H1 (cell line): ENCODE measurements around the gene SLC6A3.

Experiments
- CHD2 ChIP-seq: IDR thresholded peaks from 2 replicates; pipeline ENCODE4 v1.6.1; 2012; ENCODE audit warnings: low read length, improper control_type of control experiment
- EZH2 ChIP-seq: fragments of 200-600 bp; sonication (generic); IDR thresholded peaks from 2 replicates; pipeline ENCODE4 v1.7.1; 2012; ENCODE audit warnings: low read depth, mild to moderate bottlenecking, moderate library complexity, low read length, inconsistent platforms; ENCODE audit not compliant: severe bottlenecking
- GTF2F1 ChIP-seq: IDR thresholded peaks from 2 replicates; pipeline ENCODE4 v1.6.1; 2012; ENCODE audit warnings: low read depth, low read length, improper control_type of control experiment, borderline replicate concordance
- POLR2A ChIP-seq, 2 experiments: IDR thresholded peaks; 1 replicate in 1 of 2; 2 replicates in 1 of 2; pipeline ENCODE4 v1.6.1; 2011; ENCODE audit warnings: low read depth in 2 of 2, low read length in 2 of 2, mild to moderate bottlenecking in 2 of 2; ENCODE audit errors: control extremely low read depth in 1 of 2
- RAD21 ChIP-seq, 2 experiments: IDR thresholded peaks in 1 of 2; conservative IDR thresholded peaks in 1 of 2; 2 replicates each; pipeline ENCODE4 v1.6.1; 2011; ENCODE audit warnings: low read depth in 2 of 2, low read length in 2 of 2, improper control_type of control experiment in 1 of 2, inconsistent platforms in 1 of 2, mild to moderate bottlenecking in 1 of 2, moderate library complexity in 1 of 2
- TEAD4 ChIP-seq: IDR thresholded peaks from 2 replicates; pipeline ENCODE4 v1.6.1; 2012; ENCODE audit warnings: low read depth, low read length, inconsistent platforms, mixed read lengths
- YY1 ChIP-seq: IDR thresholded peaks from 2 replicates; pipeline ENCODE4 v1.6.1; 2011; ENCODE audit warnings: low read depth, mild to moderate bottlenecking, low read length
- TF ChIP-seq, protein P1 (sequence below), 3 experiments: IDR thresholded peaks; 1 replicate in 2 of 3; 2 replicates in 1 of 3; pipeline versions ENCODE4 v1.5.1 to v1.6.1; 2011; ENCODE audit warnings: low read length in 3 of 3, mild to moderate bottlenecking in 3 of 3, inconsistent platforms in 2 of 3, low read depth in 1 of 3, moderate library complexity in 1 of 3; ENCODE audit not compliant: insufficient read depth in 1 of 3; ENCODE audit errors: control extremely low read depth in 1 of 3
- TF ChIP-seq, protein P2 (sequence below): IDR thresholded peaks from 2 replicates; pipeline ENCODE4 v1.6.1; 2012; ENCODE audit warnings: low read length, inconsistent platforms

DNA sequence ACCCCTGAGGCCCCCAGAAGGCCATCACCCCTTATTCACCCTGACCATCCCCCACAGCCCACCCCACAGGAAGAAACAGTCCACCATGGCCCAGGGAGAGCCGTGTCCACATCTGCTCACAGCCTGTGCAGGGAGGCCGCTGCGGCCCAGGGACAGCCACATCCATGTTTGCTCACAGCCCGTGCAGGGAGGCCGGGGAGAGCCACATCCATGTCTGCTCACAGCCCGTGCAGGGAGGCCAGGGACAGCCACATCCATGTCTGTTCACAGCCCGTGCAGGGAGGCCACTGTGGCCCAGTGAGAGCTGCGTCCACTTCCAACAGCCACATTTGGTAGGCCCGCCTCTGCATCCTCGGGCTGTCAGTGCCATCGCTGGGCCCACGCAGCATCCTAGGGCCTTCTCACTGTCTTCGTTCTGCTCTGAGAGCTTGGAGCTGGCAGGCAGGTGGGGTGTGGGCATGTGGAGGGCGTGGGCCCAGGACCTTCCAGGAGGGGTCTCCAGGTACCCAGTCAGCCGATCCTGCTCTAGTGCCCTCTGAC, 40.4 kb upstream of the SLC6A3 start:
- no peak for TF ChIP-seq TEAD4
- no peak for TF ChIP-seq POLR2A (IDR thresholded peaks at IDR 0.05; ENCODE audit: control extremely low read depth in 1 of 2, low read depth in 2 of 2, low read length in 2 of 2)
- TF ChIP-seq EZH2: no peak
- no peak for TF ChIP-seq YY1
- no peak for TF ChIP-seq GTF2F1
- TF ChIP-seq, protein P1, sequence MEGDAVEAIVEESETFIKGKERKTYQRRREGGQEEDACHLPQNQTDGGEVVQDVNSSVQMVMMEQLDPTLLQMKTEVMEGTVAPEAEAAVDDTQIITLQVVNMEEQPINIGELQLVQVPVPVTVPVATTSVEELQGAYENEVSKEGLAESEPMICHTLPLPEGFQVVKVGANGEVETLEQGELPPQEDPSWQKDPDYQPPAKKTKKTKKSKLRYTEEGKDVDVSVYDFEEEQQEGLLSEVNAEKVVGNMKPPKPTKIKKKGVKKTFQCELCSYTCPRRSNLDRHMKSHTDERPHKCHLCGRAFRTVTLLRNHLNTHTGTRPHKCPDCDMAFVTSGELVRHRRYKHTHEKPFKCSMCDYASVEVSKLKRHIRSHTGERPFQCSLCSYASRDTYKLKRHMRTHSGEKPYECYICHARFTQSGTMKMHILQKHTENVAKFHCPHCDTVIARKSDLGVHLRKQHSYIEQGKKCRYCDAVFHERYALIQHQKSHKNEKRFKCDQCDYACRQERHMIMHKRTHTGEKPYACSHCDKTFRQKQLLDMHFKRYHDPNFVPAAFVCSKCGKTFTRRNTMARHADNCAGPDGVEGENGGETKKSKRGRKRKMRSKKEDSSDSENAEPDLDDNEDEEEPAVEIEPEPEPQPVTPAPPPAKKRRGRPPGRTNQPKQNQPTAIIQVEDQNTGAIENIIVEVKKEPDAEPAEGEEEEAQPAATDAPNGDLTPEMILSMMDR (IDR thresholded peaks at IDR 0.05; ENCODE audit: control extremely low read depth in 1 of 3, insufficient read depth in 1 of 3, low read depth in 1 of 3, low read length in 3 of 3): no peak
- no peak for TF ChIP-seq CHD2
- TF ChIP-seq RAD21 (IDR thresholded peaks at IDR 0.05 in 1 of 2, conservative IDR thresholded peaks at IDR 0.05 in 1 of 2; ENCODE audit: low read depth in 2 of 2, low read length in 2 of 2): no peak
- TF ChIP-seq, protein P2, sequence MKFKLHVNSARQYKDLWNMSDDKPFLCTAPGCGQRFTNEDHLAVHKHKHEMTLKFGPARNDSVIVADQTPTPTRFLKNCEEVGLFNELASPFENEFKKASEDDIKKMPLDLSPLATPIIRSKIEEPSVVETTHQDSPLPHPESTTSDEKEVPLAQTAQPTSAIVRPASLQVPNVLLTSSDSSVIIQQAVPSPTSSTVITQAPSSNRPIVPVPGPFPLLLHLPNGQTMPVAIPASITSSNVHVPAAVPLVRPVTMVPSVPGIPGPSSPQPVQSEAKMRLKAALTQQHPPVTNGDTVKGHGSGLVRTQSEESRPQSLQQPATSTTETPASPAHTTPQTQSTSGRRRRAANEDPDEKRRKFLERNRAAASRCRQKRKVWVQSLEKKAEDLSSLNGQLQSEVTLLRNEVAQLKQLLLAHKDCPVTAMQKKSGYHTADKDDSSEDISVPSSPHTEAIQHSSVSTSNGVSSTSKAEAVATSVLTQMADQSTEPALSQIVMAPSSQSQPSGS: no peak
